Uterus (tissue), 4 donors: ENCODE data around the gene SRPK2. TPM values are rescaled to one million over a fixed set of nuclear protein-coding genes. Genes with fewer than 3 reads are reported as not detected.
"Not testable (repeated sequence)": the region's sequence is repeated elsewhere in the genome, so short reads cannot be mapped to it uniquely, and the experiment has no call there.

Source experiments
- DNase-seq, 2 donors: peaks; one replicate each; pipeline ENCODE4 v3.0.0-alpha.2; 2019 to 2020
- H3K27ac ChIP-seq, 2 donors: fragments of 200-600 bp; sonication (generic); 1 replicate in 1 of 2; 2 replicates in 1 of 2; pipeline ENCODE4 v1.5.1; 2016 to 2018
- H3K27me3 ChIP-seq, 2 donors: fragments of 200-600 bp; sonication (generic); one replicate each; pipeline ENCODE4 v1.5.1; 2018 to 2019; ENCODE audit warnings: control low read depth in 1 of 2
- H3K36me3 ChIP-seq, 2 donors: fragments of 200-600 bp; sonication (generic); one replicate each; pipeline ENCODE4 v1.5.1; 2019; ENCODE audit warnings: control low read depth in 1 of 2
- H3K4me1 ChIP-seq, 2 donors: fragments of 200-600 bp; sonication (generic); one replicate each; pipeline ENCODE4 v1.5.1; 2018 to 2019; ENCODE audit warnings: control low read depth in 1 of 2
- H3K4me3 ChIP-seq, 2 donors: fragments of 200-600 bp; sonication (generic); 1 replicate in 1 of 2; 2 replicates in 1 of 2; pipeline ENCODE4 v1.5.1; 2018 to 2019; ENCODE audit warnings: mild to moderate bottlenecking in 1 of 2
- H3K9me3 ChIP-seq, 2 donors: fragments of 200-600 bp; sonication (generic); one replicate each; pipeline ENCODE4 v1.5.1; 2019; ENCODE audit warnings: control low read depth in 1 of 2
- POLR2A ChIP-seq, 2 donors: fragments of 450-650 bp; IDR thresholded peaks; one replicate each; pipeline ENCODE4 v1.6.1; 2016; ENCODE audit warnings: antibody characterized with exemption in 2 of 2, mild to moderate bottlenecking in 1 of 2, moderate library complexity in 1 of 2
- intact Hi-C: fragments of 100-400 bp; cut with DNase I; formaldehyde crosslinking; loops from one replicate; pipeline ENCODE4 v1.15.1; 2023; ENCODE audit warnings: low total_unique reads
- total RNA-seq, 4 donors: library from RNA; depleted of rRNA in 3 of 4; stranded (reverse); fragments of >200 nt in 3 of 4; gene quantifications; one replicate each; pipeline versions ENCODE4 v1.1.0 to v1.2.4, GENCODE V29; 2014 to 2023
- TF ChIP-seq, protein P1 (sequence below), 4 experiments: fragments of 200-600 bp in 2 of 4; fragments of 450-650 bp in 2 of 4; sonication (generic) in 2 of 4; IDR thresholded peaks; one replicate each; pipeline ENCODE4 v1.5.1; 2016 to 2019; ENCODE audit warnings: antibody characterized with exemption in 4 of 4, mild to moderate bottlenecking in 2 of 4, moderate library complexity in 1 of 4
- donor health status: DM: yes; HTN: yes; CAD: no.

Gene SRPK2
- total RNA-seq, 4 donors from 2014 or later: 40.0 to 129 (median 76.6) TPM

DNA sequence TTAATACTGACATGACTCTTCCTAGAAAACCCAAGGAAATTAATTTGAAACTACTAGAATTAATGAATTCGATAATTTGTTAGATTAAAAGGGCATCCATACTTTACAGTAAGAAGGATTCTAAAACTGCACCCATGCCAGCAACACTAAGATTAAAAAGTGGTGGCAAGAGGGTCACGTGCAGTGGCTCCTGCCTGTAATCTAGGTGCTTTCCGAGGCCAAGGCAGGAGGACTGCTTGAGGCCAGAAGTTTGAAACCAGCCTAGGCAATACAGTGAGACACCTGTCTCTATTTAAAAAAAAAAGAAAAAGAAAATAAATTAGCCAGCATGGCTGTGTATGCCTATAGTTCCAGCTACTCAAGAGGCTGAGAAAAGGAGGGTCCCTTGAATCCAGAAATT lies 58.2 kb downstream of the SRPK2 start:
- Histone ChIP-seq H3K4me3 (no peak overlapping the region), H3K27ac (no peak overlapping the region), H3K4me1 (no peaks in the 10 kb centered on the region), H3K9me3 (no peaks in the 10 kb centered on the region), H3K36me3 (no peaks in the 10 kb centered on the region), H3K27me3 (no peaks in the 10 kb centered on the region)
- no peak for TF ChIP-seq POLR2A (IDR thresholded peaks at IDR 0.05)
- TF ChIP-seq, protein P1, sequence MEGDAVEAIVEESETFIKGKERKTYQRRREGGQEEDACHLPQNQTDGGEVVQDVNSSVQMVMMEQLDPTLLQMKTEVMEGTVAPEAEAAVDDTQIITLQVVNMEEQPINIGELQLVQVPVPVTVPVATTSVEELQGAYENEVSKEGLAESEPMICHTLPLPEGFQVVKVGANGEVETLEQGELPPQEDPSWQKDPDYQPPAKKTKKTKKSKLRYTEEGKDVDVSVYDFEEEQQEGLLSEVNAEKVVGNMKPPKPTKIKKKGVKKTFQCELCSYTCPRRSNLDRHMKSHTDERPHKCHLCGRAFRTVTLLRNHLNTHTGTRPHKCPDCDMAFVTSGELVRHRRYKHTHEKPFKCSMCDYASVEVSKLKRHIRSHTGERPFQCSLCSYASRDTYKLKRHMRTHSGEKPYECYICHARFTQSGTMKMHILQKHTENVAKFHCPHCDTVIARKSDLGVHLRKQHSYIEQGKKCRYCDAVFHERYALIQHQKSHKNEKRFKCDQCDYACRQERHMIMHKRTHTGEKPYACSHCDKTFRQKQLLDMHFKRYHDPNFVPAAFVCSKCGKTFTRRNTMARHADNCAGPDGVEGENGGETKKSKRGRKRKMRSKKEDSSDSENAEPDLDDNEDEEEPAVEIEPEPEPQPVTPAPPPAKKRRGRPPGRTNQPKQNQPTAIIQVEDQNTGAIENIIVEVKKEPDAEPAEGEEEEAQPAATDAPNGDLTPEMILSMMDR (IDR thresholded peaks at IDR 0.05): no peak
- intact Hi-C loops: no loop called here
- no peak for DNase-seq

DNA sequence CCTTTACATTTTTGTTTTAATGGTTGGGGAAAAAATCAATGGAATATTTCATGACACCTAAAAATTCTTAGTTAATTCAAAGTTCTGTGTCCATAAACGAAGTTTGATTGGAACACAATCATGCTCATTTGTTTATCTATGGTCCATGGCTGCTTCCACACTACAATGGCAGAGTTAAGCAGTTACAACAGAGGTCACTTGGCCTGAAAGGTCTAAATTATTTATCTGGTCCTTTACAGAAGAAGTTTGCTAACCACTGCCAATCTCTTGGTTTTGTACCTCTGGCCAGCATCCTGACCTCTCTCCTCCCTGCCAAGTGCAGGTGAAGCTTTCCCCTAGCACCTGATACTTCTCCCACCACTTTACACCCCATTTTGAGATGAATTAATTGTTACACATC lies 61.5 kb downstream of the SRPK2 start:
- no peaks in the 10 kb centered on the region for H3K27me3 ChIP-seq
- H3K4me3 ChIP-seq: no peak overlapping the region
- H3K4me1 ChIP-seq: no peaks in the 10 kb centered on the region
- intact Hi-C loops: no loop called here
- no peaks in the 10 kb centered on the region for H3K36me3 ChIP-seq
- no peak for DNase-seq
- no peaks in the 10 kb centered on the region for H3K9me3 ChIP-seq
- no peak overlapping the region for H3K27ac ChIP-seq
- TF ChIP-seq, protein P1 (IDR thresholded peaks at IDR 0.05): no peak
- TF ChIP-seq POLR2A (IDR thresholded peaks at IDR 0.05): no peak

DNA sequence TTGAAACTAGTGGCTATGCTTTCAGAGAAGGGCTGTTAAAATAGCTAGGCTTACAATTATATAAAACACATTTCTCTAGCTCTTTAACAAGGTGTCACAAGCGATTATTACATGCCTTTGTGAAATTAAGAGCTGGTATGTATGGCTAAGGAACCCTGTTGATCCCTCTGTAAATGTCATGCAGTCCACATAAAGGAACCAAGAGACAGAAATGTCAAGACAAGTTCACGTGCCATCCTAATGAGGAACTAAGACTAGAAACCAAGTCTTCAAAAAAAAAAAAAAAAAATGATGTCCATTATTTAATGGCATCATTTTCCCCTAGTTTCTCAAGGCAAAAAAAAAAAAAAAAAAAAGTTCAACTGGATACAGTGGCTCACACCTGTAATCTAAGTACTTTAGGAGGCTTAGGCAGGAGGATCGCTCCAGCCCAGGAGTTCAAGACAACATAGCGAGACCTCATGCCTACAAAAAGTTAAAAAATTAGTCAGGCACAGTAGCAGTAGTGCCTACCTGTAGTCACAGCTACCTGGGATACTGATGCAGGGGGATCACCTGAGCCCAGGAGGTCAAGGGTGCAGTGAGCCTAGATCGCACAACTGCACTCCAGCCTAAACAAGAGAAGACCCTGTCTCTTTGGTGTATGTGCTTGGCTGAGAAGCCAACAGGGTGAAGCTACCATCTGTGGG lies 63.4 kb downstream of the SRPK2 start:
- no peak overlapping the region for H3K4me3 ChIP-seq
- no peak for TF ChIP-seq POLR2A (IDR thresholded peaks at IDR 0.05)
- TF ChIP-seq, protein P1 (IDR thresholded peaks at IDR 0.05): no peak

DNA sequence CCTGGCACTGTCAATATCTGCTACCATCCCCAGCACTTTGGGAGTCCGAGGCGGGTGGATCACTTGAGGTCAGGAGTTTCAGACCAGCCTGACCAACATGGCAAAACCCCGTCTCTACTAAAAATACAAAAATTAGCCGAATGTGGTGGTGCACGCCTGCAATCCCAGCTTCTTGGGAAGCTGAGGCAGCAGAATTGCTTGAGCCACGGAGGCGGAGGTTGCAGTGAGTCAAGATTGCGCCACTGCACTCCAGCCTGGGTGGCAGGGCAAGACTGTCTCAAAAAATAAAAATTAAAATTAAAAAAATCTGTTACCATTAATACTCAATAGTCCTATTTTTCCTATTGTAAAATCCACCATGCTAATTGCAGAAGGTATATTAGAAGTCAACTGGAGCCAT lies 64.1 kb downstream of the SRPK2 start:
- DNase-seq, H3K4me1 ChIP-seq, H3K27me3 ChIP-seq, H3K9me3 ChIP-seq, H3K36me3 ChIP-seq, H3K27ac ChIP-seq, H3K4me3 ChIP-seq, intact Hi-C loops: not testable (repeated sequence)

More for the DNA sequence above, 63.4 kb downstream of the SRPK2 start:
- Histone ChIP-seq H3K36me3 (no peaks in the 10 kb centered on the region), H3K9me3 (no peaks in the 10 kb centered on the region), H3K27me3 (no peaks in the 10 kb centered on the region), H3K27ac (no peak overlapping the region), H3K4me1 (no peaks in the 10 kb centered on the region)
- intact Hi-C loops: no loop called here
- DNase-seq: no peak

DNA sequence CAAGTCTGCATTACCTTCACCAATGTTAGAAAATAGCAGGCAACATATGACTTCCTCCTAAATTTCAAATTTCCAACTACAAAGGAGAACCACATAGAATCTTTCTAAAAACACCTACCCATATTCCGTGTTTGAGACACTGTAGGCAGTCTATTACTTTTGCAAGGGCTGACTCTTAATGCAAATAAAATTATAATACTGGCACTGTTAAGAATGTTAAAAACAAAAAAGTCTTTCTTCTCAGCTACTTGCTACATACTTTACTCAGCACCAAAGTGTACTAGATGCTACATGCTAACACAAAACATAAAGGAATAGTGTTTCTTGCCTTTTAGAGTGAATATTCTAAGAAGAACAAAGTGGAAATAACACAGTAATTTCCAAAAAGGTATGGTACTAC lies 65.4 kb downstream of the SRPK2 start:
- H3K36me3 ChIP-seq: no peaks in the 10 kb centered on the region
- no peak overlapping the region for H3K27ac ChIP-seq
- H3K27me3 ChIP-seq: no peaks in the 10 kb centered on the region
- no peaks in the 10 kb centered on the region for H3K4me1 ChIP-seq
- intact Hi-C loops: no loop called here
- no peak for DNase-seq
- TF ChIP-seq, protein P1 (IDR thresholded peaks at IDR 0.05): no peak
- no peak for TF ChIP-seq POLR2A (IDR thresholded peaks at IDR 0.05)
- H3K4me3 ChIP-seq: no peak overlapping the region
- H3K9me3 ChIP-seq: no peaks in the 10 kb centered on the region
